BJ (cell line): ENCODE data around the gene DMRTC2. TPM values are rescaled to one million over a fixed set of nuclear protein-coding genes. Genes with fewer than 3 reads are reported as not detected.
A peak's percentile ranks its signal among the peaks of the same experiment; 100 is the strongest.

Source experiments
- CTCF ChIA-PET: fragments of 350-600 bp; formaldehyde crosslinking; extraction: SDS; loops from one replicate; lab custom pipeline; 2021; ENCODE audit warnings: antibody characterized with exemption, inconsistent platforms; lab: Yijun Ruan, JAX
- POLR2A ChIA-PET: fragments of 300-600 bp; sonication (Branson Sonifier 250); formaldehyde crosslinking; extraction: SDS; loops from one replicate; lab custom pipeline; 2021; ENCODE audit warnings: antibody characterized with exemption; lab: Charles Lee
- DNase-seq: peaks from one replicate; pipeline ENCODE4 v3.0.0-alpha.2; 2011; ENCODE audit warnings: low read depth
- H3K27me3 ChIP-seq: 2 replicates; pipeline ENCODE4 v1.6.0; 2011; ENCODE audit warnings: low read length; ENCODE audit not compliant: control insufficient read depth, insufficient read depth
- H3K36me3 ChIP-seq: 2 replicates; pipeline ENCODE4 v1.5.1; 2011; ENCODE audit warnings: low read length; ENCODE audit not compliant: control insufficient read depth, insufficient read depth
- H3K4me3 ChIP-seq: 2 replicates; pipeline ENCODE4 v1.5.1; 2011; ENCODE audit warnings: low read depth, mild to moderate bottlenecking, control low read depth, low read length
- CTCF ChIP-seq: IDR thresholded peaks from 2 replicates; pipeline ENCODE4 v1.5.1; 2011; ENCODE audit warnings: low read depth, mild to moderate bottlenecking, control low read depth, inconsistent platforms, low read length, moderate library complexity; ENCODE audit not compliant: insufficient read depth
- polyA plus RNA-seq: library from polyadenylated mRNA; depleted of rRNA; stranded (reverse); fragments of >200 nt; gene quantifications from 2 replicates; pipeline ENCODE4 v1.2.3, GENCODE V29; 2011

The DMRTC2 gene
- polyA plus RNA-seq, 1 experiment: not detected

- Histone ChIP-seq H3K27me3 (no peaks in the 10 kb centered on the region), H3K36me3 (peaks cover 41% of the 10 kb centered on the region), H3K4me3 (no peak overlapping the region)
- CTCF ChIA-PET: interaction anchor here (0.7 to 1.5 kb wide), 4 partner anchors 40 to 65 kb away, joined by 3 to 4 read pairs (median 3); no protein-coding TSS in a partner anchor
- no peak for DNase-seq
- POLR2A ChIA-PET: no interaction called here
- no peak for TF ChIP-seq CTCF
Observed at GRCh38 chr19:41892173-41892902, 47.5 kb downstream of the DMRTC2 start.

GRCh38 chr19:41893899-41894298 lies 49.1 kb downstream of the DMRTC2 start:
- peaks cover 43% of the 10 kb centered on the region for H3K36me3 ChIP-seq
- no peak overlapping the region for H3K4me3 ChIP-seq
- TF ChIP-seq CTCF: no peak
- ChIA-PET CTCF (no interaction called here), POLR2A (no interaction called here)
- H3K27me3 ChIP-seq: no peaks in the 10 kb centered on the region
- no peak for DNase-seq

GRCh38 chr19:41894350-41894749 lies 49.5 kb downstream of the DMRTC2 start:
- POLR2A ChIA-PET: no interaction called here
- no peak for TF ChIP-seq CTCF
- no peak for DNase-seq
- CTCF ChIA-PET: interaction anchor here (1.6 kb wide), 1 partner anchor 10 kb away, joined by 4 read pairs; no protein-coding TSS in a partner anchor
- H3K36me3 ChIP-seq: peaks cover 40% of the 10 kb centered on the region
- no peaks in the 10 kb centered on the region for H3K27me3 ChIP-seq
- no peak overlapping the region for H3K4me3 ChIP-seq

- Histone ChIP-seq H3K4me3 (no peak overlapping the region), H3K36me3 (peaks cover 41% of the 10 kb centered on the region), H3K27me3 (no peaks in the 10 kb centered on the region)
- TF ChIP-seq CTCF: peak; percentile 25; the same call in 1 of the 2 replicates
- ChIA-PET CTCF (interaction anchor here (0.9 to 1.6 kb wide), 3 partner anchors 12 to 65 kb away, joined by 3 to 4 read pairs (median 4); no protein-coding TSS in a partner anchor), POLR2A (no interaction called here)
- no peak for DNase-seq
Observed at GRCh38 chr19:41895745-41896580, 51.1 kb downstream of the DMRTC2 start.

- no peak for TF ChIP-seq CTCF
- ChIA-PET POLR2A (no interaction called here), CTCF (interaction anchor here (0.9 kb wide), 1 partner anchor 55 kb away, joined by 4 read pairs; no protein-coding TSS in a partner anchor)
- DNase-seq: no peak
- Histone ChIP-seq H3K4me3 (no peak overlapping the region), H3K27me3 (no peaks in the 10 kb centered on the region), H3K36me3 (peaks cover 42% of the 10 kb centered on the region)
Observed at GRCh38 chr19:41896581-41896942, 51.7 kb downstream of the DMRTC2 start.
